Subcutaneous adipose tissue (tissue), 4 donors: ENCODE results near the gene PARD3. TPM values are rescaled to one million over a fixed set of nuclear protein-coding genes. Genes with fewer than 3 reads are reported as not detected.

Source experiments
- CTCF ChIP-seq: fragments of 450-650 bp; IDR thresholded peaks from one replicate; pipeline ENCODE4 v1.5.1; 2016; ENCODE audit warnings: low read depth, mild to moderate bottlenecking, control low read depth, antibody characterized with exemption, moderate library complexity
- total RNA-seq, 4 donors: library from RNA; depleted of rRNA; stranded (reverse); fragments of >200 nt; gene quantifications; one replicate each; pipeline ENCODE4 v1.1.0, GENCODE V29; 2016

The PARD3 gene
- total RNA-seq, 4 donors from 2014 or later, result 39.4 to 70.3 (median 45.0) TPM

GRCh38 chr10:34384372-34384771 lies 430.7 kb downstream of the PARD3 start:
- TF ChIP-seq CTCF, result no peak

GRCh38 chr10:34382626-34383025 lies 432.5 kb downstream of the PARD3 start:
- TF ChIP-seq CTCF, result no peak

GRCh38 chr10:34380856-34381255 lies 434.2 kb downstream of the PARD3 start:
- TF ChIP-seq CTCF, result no peak

- no peak for TF ChIP-seq CTCF
These were observed 436.8 kb downstream of the PARD3 start for GRCh38 chr10:34378297-34378696.

- TF ChIP-seq CTCF, result no peak
These were observed 437.3 kb downstream of the PARD3 start for GRCh38 chr10:34377833-34378232.

- no peak for TF ChIP-seq CTCF
These were observed 440.6 kb downstream of the PARD3 start for GRCh38 chr10:34374356-34375045.

GRCh38 chr10:34373211-34373610 lies 441.9 kb downstream of the PARD3 start:
- no peak for TF ChIP-seq CTCF
